IMR-90 (cell line): ENCODE measurements around the gene AMACR. TPM values are rescaled to one million over a fixed set of nuclear protein-coding genes. Genes with fewer than 3 reads are reported as not detected.

ENCODE experiments used
- ATAC-seq: fragments of 200-7000 bp; cut with Tn5 transposase; 2 replicates; pipeline ENCODE4 v1.9.1; 2020; ENCODE audit warnings: low read depth, mild to moderate bottlenecking, moderate library complexity
- BruUV-seq: library from RNA; stranded (reverse); fragments of 400-500 nt; replicated peaks from 2 replicates; lab custom pipeline; 2021; lab: Mats Ljungman, UMichigan
- CTCF ChIA-PET: fragments of 300-600 bp; formaldehyde crosslinking; extraction: SDS; loops from one replicate; lab custom pipeline; 2021; ENCODE audit warnings: antibody characterized with exemption; lab: Yijun Ruan, JAX
- POLR2A ChIA-PET: fragments of 300-600 bp; sonication (Branson Sonifier 250); formaldehyde crosslinking; loops from one replicate; lab custom pipeline; 2022; ENCODE audit warnings: antibody characterized with exemption; ENCODE audit not compliant: unreplicated experiment; lab: Charles Lee
- DNase-seq: peaks from one replicate; pipeline ENCODE4 v3.0.0; 2013
- H2AFZ ChIP-seq: replicated peaks from 2 replicates; pipeline ENCODE3; 2013; ENCODE audit warnings: low read length, mild to moderate bottlenecking; ENCODE audit not compliant: poor library complexity
- H2AK5ac ChIP-seq: 2 replicates; pipeline ENCODE4 v1.6.1; 2013; ENCODE audit warnings: low read depth, low read length, inconsistent platforms
- H2AK9ac ChIP-seq: replicated peaks from 2 replicates; pipeline ENCODE3; 2013; ENCODE audit warnings: mild to moderate bottlenecking, low read depth, low read length, moderate library complexity; ENCODE audit not compliant: poor library complexity
- H2BK120ac ChIP-seq: 2 replicates; pipeline ENCODE4 v1.6.1; 2013; ENCODE audit warnings: low read depth, low read length, inconsistent platforms
- H2BK15ac ChIP-seq: 3 replicates; pipeline ENCODE4 v1.6.1; 2013; ENCODE audit warnings: low read depth, low read length, inconsistent platforms
- H2BK20ac ChIP-seq: 2 replicates; pipeline ENCODE4 v1.6.1; 2013; ENCODE audit warnings: low read depth, mild to moderate bottlenecking, inconsistent platforms, low read length, moderate library complexity
- H2BK5ac ChIP-seq: 2 replicates; pipeline ENCODE4 v1.6.1; 2013; ENCODE audit warnings: mild to moderate bottlenecking, low read depth, low read length, inconsistent platforms; ENCODE audit not compliant: poor library complexity, severe bottlenecking
- H3K14ac ChIP-seq: replicated peaks from 2 replicates; pipeline ENCODE4 v1.6.1; 2013; ENCODE audit warnings: low read depth, low read length, inconsistent platforms
- H3K18ac ChIP-seq: 2 replicates; pipeline ENCODE4 v1.6.1; 2013; ENCODE audit warnings: low read depth, low read length, control low read depth
- H3K23ac ChIP-seq: 2 replicates; pipeline ENCODE4 v1.6.1; 2013; ENCODE audit warnings: low read depth, low read length, inconsistent platforms
- H3K27ac ChIP-seq: 2 replicates; pipeline ENCODE4 v1.5.1; 2013; ENCODE audit warnings: mild to moderate bottlenecking, control low read depth, low read length; ENCODE audit not compliant: insufficient read depth
- H3K27me3 ChIP-seq: 2 replicates; pipeline ENCODE4 v1.6.1; 2013; ENCODE audit warnings: low read length; ENCODE audit not compliant: control insufficient read depth, insufficient read depth
- H3K36me3 ChIP-seq: 2 replicates; pipeline ENCODE4 v1.6.1; 2013; ENCODE audit warnings: low read length, mixed read lengths; ENCODE audit not compliant: control insufficient read depth, insufficient read depth
- H3K4ac ChIP-seq: 2 replicates; pipeline ENCODE4 v1.6.1; 2013; ENCODE audit warnings: low read depth, low read length, inconsistent platforms
- H3K4me1 ChIP-seq: 2 replicates; pipeline ENCODE4 v1.6.1; 2013; ENCODE audit warnings: low read length, mixed read lengths; ENCODE audit not compliant: control insufficient read depth, insufficient read depth
- H3K4me2 ChIP-seq: 2 replicates; pipeline ENCODE4 v1.6.1; 2013; ENCODE audit warnings: low read depth, mild to moderate bottlenecking, control low read depth, low read length, moderate library complexity
- H3K4me3 ChIP-seq: 2 replicates; pipeline ENCODE4 v1.5.1; 2013; ENCODE audit warnings: low read depth, mild to moderate bottlenecking, control low read depth, low read length, moderate library complexity; ENCODE audit not compliant: insufficient read depth
- H3K56ac ChIP-seq: 2 replicates; pipeline ENCODE4 v1.6.1; 2013; ENCODE audit warnings: low read length, inconsistent platforms; ENCODE audit not compliant: insufficient read depth; ENCODE audit errors: extremely low read depth
- H3K79me1 ChIP-seq, 2 experiments: 2 replicates each; pipeline ENCODE4 v1.6.1; 2013; ENCODE audit warnings: low read length in 2 of 2, inconsistent platforms in 1 of 2, low read depth in 1 of 2
- H3K9ac ChIP-seq: 2 replicates; pipeline ENCODE4 v1.6.1; 2013; ENCODE audit warnings: low read depth, low read length, control low read depth
- H3K9me1 ChIP-seq: 2 replicates; pipeline ENCODE4 v1.6.1; 2013; ENCODE audit warnings: low read length, inconsistent platforms; ENCODE audit not compliant: insufficient read depth
- H3K9me3 ChIP-seq: 2 replicates; pipeline ENCODE4 v1.6.1; 2013; ENCODE audit warnings: low read length; ENCODE audit not compliant: control insufficient read depth, insufficient read depth
- H4K20me1 ChIP-seq: 2 replicates; pipeline ENCODE4 v1.6.1; 2013; ENCODE audit warnings: low read length, inconsistent platforms; ENCODE audit not compliant: insufficient read depth
- H4K5ac ChIP-seq: 2 replicates; pipeline ENCODE4 v1.6.1; 2013; ENCODE audit warnings: mild to moderate bottlenecking, low read depth, low read length, control low read depth
- H4K8ac ChIP-seq, 2 experiments: 2 replicates each; pipeline ENCODE4 v1.6.1; 2013; ENCODE audit warnings: low read depth in 2 of 2, low read length in 2 of 2, control low read depth in 1 of 2, inconsistent platforms in 1 of 2
- H4K91ac ChIP-seq: 2 replicates; pipeline ENCODE4 v1.6.1; 2013; ENCODE audit warnings: low read depth, low read length, inconsistent platforms; ENCODE audit not compliant: insufficient read depth
- CEBPB ChIP-seq: IDR thresholded peaks from 2 replicates; pipeline ENCODE4 v1.6.1; 2012; ENCODE audit warnings: low read depth, low read length, improper control_type of control experiment
- CHD1 ChIP-seq: IDR thresholded peaks from 2 replicates; pipeline ENCODE4 v1.6.1; 2012; ENCODE audit warnings: low read depth, low read length, improper control_type of control experiment
- FOS ChIP-seq: fragments of 150-350 bp; IDR thresholded peaks from 2 replicates; pipeline ENCODE4 v1.6.1; 2016; ENCODE audit warnings: low read depth, low read length
- RAD21 ChIP-seq: IDR thresholded peaks from 2 replicates; pipeline ENCODE4 v1.6.1; 2012; ENCODE audit warnings: low read length, improper control_type of control experiment
- WGBS, 2 experiments: methylation state at CpG; one replicate each; pipeline versions ENCODE4 v1.1.5 to v1.1.7; 2013; ENCODE audit warnings: missing lambda C conversion rate in 2 of 2; ENCODE audit not compliant: insufficient read length in 1 of 2; ENCODE audit errors: extremely low coverage in 2 of 2; 5-methylcytosine and 5-hydroxymethylcytosine counted together
- dilution Hi-C: fragments of 300-500 bp; cut with HindIII; formaldehyde crosslinking; loops from one replicate; pipeline ENCODE4 v1.14.3; 2018; ENCODE audit warnings: low sequenced_read_pairs; ENCODE audit not compliant: unreplicated experiment
- in situ Hi-C: fragments of 300-500 bp; cut with MboI; formaldehyde crosslinking; loops from 3 replicates; pipeline ENCODE4 v1.14.3; 2019; ENCODE audit warnings: low sequenced_read_pairs, inconsistent platforms, mixed read lengths
- intact Hi-C: fragments of 100-400 bp; cut with micrococcal nuclease; formaldehyde crosslinking; loops from 2 replicates; pipeline ENCODE4 v1.10.0; 2022
- polyA plus RNA-seq, 3 experiments: library from polyadenylated mRNA; depleted of rRNA; stranded (reverse); fragments of >200 nt; gene quantifications; 2 replicates each; pipeline ENCODE4 v1.2.3, GENCODE V29; 2012; ENCODE audit warnings: low replicate concordance in 1 of 3
- total RNA-seq: library from RNA; depleted of rRNA; stranded (reverse); fragments of >200 nt; gene quantifications from 2 replicates; pipeline ENCODE4 v1.2.3, GENCODE V29; 2012
- TF ChIP-seq, protein P1 (sequence below): conservative IDR thresholded peaks from 2 replicates; pipeline ENCODE4 v1.5.1; 2012; ENCODE audit warnings: mild to moderate bottlenecking, low read depth, low read length, improper control_type of control experiment

Gene AMACR
- total and polyA plus RNA-seq, 2 of the 4 experiments (the other 2 are of a cell fraction): 8.2 to 12.9 TPM

DNA sequence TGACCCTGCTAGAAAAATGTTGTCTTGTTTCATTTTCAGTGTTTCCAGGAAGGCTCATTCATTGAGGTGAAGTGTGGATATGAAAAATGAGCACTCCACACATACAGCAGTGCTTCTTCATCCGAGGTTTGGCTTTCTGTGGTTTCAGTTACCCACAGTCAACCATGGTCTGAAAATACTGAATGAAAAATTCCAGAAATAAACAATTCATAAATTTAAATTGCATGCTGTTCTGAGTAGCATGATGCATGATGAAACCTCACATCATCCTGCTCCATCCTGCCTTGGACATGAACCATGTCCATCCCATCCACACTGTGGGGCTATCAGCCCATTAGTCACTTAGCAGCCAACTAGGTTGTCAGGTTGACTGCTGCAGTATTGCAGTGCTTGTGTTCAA, 13.0 kb downstream of the AMACR start:
- dilution Hi-C loops (no loop called here), intact Hi-C loops (no loop called here), in situ Hi-C loops (loop anchor here (5.0 to 25.0 kb wide), 2 partner anchors 467 to 892 kb away; no protein-coding TSS in a partner anchor)
- Histone ChIP-seq H2BK120ac (no peak overlapping the region), H4K91ac (no peak overlapping the region), H4K5ac (no peak overlapping the region), H3K9me1 (peaks cover 3% of the 10 kb centered on the region; the same call in 1 of the 2 replicates), H2AK9ac (no peak overlapping the region), H3K56ac (no peak overlapping the region), H3K27me3 (no peaks in the 10 kb centered on the region), H3K18ac (no peak overlapping the region), H2AFZ (peak overlapping the region; percentile 40), H2BK5ac (no peak overlapping the region), H3K36me3 (peaks cover 1% of the 10 kb centered on the region; the same call in 1 of the 2 replicates), H3K14ac (no peak overlapping the region), H2BK15ac (no peak overlapping the region), H3K4ac (no peak overlapping the region), H3K4me3 (no peak overlapping the region), H3K9ac (no peak overlapping the region), H3K9me3 (no peaks in the 10 kb centered on the region), H4K20me1 (no peaks in the 10 kb centered on the region), H2AK5ac (no peak overlapping the region), H4K8ac (peak overlapping the region in 1 of 2 experiments; percentile 47; a peak in 1 of 4 replicates), H3K4me2 (no peak overlapping the region), H2BK20ac (no peak overlapping the region), H3K4me1 (no peaks in the 10 kb centered on the region), H3K23ac (no peak overlapping the region), H3K79me1 (0 out of 4 replicates have a peak, but pooled peaks cover 0 to 3% of the 10 kb centered on the region in 2 experiments), H3K27ac (no peak overlapping the region)
- ATAC-seq (peak; percentile 77), DNase-seq (peak; percentile 76)
- no CpG with 5 or more reads among the region's 1 CpG for WGBS, 2 experiments
- CTCF ChIA-PET: no interaction called here
- peak; percentile 46 for TF ChIP-seq RAD21
- TF ChIP-seq, protein P1, sequence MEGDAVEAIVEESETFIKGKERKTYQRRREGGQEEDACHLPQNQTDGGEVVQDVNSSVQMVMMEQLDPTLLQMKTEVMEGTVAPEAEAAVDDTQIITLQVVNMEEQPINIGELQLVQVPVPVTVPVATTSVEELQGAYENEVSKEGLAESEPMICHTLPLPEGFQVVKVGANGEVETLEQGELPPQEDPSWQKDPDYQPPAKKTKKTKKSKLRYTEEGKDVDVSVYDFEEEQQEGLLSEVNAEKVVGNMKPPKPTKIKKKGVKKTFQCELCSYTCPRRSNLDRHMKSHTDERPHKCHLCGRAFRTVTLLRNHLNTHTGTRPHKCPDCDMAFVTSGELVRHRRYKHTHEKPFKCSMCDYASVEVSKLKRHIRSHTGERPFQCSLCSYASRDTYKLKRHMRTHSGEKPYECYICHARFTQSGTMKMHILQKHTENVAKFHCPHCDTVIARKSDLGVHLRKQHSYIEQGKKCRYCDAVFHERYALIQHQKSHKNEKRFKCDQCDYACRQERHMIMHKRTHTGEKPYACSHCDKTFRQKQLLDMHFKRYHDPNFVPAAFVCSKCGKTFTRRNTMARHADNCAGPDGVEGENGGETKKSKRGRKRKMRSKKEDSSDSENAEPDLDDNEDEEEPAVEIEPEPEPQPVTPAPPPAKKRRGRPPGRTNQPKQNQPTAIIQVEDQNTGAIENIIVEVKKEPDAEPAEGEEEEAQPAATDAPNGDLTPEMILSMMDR: 0 out of 2 replicates have a peak, but pooled peaks have one; percentile 26
- TF ChIP-seq CHD1: no peak
- no peak for TF ChIP-seq FOS
- peak; percentile 50; the same call in 1 of the 2 replicates for TF ChIP-seq CEBPB
- BruUV-seq: no TSS peak
- POLR2A ChIA-PET: no interaction called here
